Suprapubic skin (tissue), 3 donors: ENCODE data around the gene AFG1L.

Experiments used
- POLR2A ChIP-seq, 2 donors: fragments of 450-650 bp; IDR thresholded peaks; one replicate each; pipeline ENCODE4 v1.6.1; 2017; ENCODE audit warnings: antibody characterized with exemption in 2 of 2, mild to moderate bottlenecking in 2 of 2, moderate library complexity in 2 of 2
- TF ChIP-seq, protein P1 (sequence below), 2 donors: fragments of 200-600 bp in 1 of 2; fragments of 450-650 bp in 1 of 2; sonication (generic) in 1 of 2; IDR thresholded peaks; one replicate each; pipeline ENCODE4 v1.5.1; 2016 to 2019; ENCODE audit warnings: antibody characterized with exemption in 2 of 2, mild to moderate bottlenecking in 1 of 2, moderate library complexity in 1 of 2

GRCh38 chr6:108312605-108313004, 17.8 kb downstream of the AFG1L start:
- TF ChIP-seq, protein P1, sequence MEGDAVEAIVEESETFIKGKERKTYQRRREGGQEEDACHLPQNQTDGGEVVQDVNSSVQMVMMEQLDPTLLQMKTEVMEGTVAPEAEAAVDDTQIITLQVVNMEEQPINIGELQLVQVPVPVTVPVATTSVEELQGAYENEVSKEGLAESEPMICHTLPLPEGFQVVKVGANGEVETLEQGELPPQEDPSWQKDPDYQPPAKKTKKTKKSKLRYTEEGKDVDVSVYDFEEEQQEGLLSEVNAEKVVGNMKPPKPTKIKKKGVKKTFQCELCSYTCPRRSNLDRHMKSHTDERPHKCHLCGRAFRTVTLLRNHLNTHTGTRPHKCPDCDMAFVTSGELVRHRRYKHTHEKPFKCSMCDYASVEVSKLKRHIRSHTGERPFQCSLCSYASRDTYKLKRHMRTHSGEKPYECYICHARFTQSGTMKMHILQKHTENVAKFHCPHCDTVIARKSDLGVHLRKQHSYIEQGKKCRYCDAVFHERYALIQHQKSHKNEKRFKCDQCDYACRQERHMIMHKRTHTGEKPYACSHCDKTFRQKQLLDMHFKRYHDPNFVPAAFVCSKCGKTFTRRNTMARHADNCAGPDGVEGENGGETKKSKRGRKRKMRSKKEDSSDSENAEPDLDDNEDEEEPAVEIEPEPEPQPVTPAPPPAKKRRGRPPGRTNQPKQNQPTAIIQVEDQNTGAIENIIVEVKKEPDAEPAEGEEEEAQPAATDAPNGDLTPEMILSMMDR (IDR thresholded peaks at IDR 0.05), result no peak
- TF ChIP-seq POLR2A (IDR thresholded peaks at IDR 0.05), result no peak
